Stimulated activated CD8-positive, alpha-beta memory T cell treated with anti-CD3 and anti-CD28 coated beads, Interleukin-15, amount 100 ng/mL, for 1 hour (primary cell): ENCODE data around the gene CTSD.
A peak's percentile ranks its signal among the peaks of the same experiment; 100 is the strongest.
"Not testable (repeated sequence)": the region's sequence is repeated elsewhere in the genome, so short reads cannot be mapped to it uniquely, and the experiment has no call there.

Experiments used
- DNase-seq: peaks from one replicate; pipeline ENCODE4 v3.0.0-alpha.2; 2020; ENCODE audit warnings: low read depth

The CTSD gene

DNA sequence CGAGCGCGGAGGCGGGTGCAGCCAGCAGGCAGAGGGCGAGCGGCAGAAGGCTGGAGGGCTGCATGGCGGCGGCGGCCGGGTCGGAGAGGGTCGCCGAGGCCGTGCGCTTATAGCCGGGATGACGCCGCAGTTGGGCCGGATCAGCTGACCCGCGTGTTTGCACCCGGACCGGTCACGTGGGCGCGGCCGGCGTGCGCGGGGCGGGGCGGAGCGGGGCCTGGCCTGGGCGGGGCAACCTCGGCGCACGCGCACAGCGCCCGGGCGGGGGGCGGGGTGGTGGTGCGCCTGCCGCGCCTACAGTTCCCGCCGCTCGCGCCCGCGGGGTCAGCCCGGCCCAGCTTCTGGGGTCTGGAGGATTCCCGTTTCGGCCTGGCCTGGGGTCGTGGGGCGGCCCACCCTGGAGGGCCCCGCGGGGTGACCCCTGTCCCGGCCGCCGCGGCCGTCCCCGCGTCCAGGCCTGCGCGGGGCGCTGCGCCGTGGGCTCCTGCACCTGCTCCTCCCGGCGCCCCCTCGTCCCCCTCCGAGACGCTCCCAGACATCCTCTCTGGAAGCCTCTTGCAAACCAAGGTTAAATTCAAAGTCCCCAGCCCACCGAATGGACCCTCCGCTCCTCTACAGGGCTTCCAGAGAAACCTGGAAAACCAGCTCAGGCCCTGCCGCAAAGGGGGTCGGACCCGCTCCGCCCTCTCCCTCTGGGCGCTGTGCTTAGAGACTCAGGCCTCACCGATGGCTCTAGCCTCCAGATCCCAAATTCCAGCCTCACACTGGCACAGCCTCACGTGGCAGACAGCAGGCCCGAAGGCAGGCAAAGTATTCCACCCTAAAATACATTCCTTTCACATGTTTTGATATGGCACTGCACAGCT, at the start of gene CTSD:
TSS of gene CTSD (minus strand) at position 132 of the 866 bp plus-strand sequence. CDS start at position 64, 68 bp downstream.
- DNase-seq: peak; percentile 71

GRCh38 chr11:1813356-1813755, 49.6 kb upstream of the CTSD start:
- DNase-seq: not testable (repeated sequence)

GRCh38 chr11:1812801-1813200, 49.1 kb upstream of the CTSD start:
- DNase-seq: no peak

DNA sequence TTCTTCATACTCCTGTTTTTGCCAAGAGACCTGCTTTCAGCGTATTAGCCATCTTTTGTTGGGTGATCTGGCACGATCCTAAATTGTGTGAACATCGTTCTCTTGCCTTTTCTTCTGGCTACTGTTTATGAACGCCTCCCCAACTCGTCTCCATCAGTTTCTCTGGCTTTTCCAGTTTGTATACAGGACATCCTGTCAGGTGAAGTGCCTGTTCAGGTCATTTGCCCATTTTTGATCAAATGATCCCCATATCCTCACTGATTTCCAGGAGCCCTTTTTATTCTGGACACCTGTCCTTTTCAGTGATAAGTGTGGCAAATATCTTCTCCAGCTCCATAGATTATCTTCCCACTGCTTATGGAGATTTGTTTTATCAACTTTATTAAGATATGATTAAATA, 48.5 kb upstream of the CTSD start:
- no peak for DNase-seq

- DNase-seq: no peak
These were observed 47.0 kb upstream of the CTSD start for GRCh38 chr11:1810761-1811160.

DNA sequence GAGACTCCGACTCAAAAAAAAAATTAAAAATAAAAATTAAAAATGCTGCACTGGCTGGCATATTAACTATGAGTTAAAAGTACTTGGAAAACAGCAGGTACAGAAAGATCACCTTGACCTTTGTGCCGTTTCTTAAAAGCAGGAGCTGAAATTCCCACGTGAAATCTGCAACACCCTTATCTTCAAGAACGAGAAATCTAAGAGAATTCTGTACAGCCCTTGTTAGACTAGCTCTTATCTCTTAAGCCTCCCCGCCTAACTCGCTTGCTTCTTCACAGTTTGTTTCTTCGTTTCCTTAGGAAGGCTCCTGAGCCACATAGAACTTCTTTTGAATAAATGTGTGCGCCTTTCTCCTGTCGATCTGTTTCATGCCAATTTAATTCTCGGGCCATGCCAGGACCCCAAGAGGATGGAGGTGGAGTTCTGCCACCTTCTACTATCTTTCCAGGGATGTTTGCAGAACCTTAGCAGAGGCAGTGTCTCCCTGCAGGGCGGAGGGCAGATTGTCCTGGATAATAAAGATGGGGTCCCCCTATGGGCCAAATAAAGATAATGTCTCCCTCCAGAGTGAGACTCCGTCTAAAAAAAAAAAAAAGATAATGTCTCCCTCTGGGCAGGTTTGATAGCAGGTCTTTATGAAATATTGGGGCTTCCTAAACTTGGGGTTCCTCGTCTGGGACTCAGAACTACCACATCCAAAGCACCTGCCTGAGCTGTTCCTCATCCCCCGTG, 43.7 kb upstream of the CTSD start:
- DNase-seq: no peak

GRCh38 chr11:1805525-1805924, 41.8 kb upstream of the CTSD start:
- no peak for DNase-seq

DNA sequence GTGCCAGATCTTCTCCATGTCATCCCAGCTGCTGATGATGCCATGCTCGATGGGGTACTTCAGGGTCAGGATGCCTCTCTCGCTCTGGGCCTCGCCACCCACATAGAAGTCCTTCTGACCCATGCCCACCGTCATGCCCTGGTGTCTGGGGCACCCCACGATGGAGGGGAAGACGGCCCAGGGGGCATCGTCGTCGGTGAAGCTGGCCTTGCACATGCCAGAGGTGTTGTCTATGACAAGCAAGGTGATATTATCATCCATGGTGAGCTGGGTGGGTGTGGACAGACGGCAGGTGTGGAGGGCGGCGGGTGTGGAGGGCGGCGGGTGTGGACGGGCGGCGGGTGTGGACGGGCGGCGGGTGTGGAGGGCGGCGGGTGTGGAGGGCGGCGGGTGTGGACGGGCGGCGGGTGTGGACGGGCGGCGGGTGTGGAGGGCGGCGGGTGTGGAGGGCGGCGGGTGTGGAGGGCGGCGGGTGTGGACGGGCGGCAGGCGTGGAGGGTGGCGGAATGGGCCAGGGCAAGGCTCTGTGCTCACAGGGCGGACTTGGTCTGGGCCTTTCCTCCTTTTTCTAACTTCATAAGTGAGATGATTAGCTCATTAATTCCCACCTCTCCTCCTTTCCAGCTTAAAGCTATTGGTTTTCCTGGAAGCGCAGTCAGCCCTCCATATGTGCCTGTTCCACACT, 40.2 kb upstream of the CTSD start:
- DNase-seq: not testable (repeated sequence)

DNA sequence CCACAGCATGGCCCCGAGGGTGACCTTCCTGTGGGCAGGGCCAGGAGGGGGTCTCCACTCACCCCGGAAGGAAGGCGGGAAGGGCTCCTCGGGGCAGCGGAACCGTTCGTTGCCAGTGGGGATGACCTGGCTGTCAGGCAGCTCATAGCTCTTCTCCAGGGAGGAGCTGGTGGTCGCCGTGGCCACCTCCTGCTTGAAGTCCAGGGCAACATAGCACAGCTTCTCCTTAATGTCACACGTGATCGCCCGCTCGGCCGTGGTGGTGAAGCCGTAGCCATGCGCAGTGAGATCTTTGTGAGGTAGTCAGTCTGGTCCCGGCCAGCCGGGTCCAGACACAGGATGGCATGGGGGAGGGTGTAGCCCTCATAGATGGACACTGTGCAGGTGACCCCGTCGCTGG, 39.5 kb upstream of the CTSD start:
- DNase-seq: no peak

DNA sequence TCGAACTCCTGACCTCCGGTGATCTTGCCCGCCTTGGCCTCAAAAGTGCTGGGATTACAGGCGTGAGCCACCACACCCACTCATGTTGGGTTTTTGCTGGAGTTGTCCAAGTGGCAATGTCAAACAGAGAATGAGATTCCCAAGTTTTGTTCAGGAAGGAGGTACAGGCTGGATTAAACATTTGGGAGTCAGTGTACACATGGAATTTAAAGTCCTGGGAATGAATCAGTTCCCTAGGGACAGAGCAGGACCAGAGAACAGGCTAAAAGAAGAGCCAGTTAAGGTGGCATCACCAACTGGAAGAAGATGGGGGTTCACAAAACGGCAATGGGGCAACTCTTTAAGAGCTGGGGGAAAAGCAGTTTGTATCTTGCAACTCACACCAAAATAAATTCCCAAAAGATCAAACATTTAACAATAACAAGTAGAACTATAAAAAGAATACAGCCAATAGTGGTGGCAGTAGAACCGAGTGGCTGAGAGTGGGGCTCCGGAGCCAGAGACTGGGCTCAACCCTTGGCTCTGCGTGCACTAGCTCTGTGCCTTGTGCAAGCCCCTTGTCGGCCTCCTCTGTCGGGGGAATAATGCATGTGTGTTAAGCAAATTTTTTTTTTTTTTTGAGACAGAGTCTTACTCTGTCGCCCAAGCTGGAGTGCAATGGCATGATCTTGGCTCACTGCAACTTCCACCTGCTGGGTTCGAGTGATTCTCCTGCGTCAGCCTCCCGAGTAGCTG, 33.8 kb upstream of the CTSD start:
- DNase-seq: no peak

- DNase-seq: no peak
These were observed 32.8 kb upstream of the CTSD start for GRCh38 chr11:1796413-1797011.

DNA sequence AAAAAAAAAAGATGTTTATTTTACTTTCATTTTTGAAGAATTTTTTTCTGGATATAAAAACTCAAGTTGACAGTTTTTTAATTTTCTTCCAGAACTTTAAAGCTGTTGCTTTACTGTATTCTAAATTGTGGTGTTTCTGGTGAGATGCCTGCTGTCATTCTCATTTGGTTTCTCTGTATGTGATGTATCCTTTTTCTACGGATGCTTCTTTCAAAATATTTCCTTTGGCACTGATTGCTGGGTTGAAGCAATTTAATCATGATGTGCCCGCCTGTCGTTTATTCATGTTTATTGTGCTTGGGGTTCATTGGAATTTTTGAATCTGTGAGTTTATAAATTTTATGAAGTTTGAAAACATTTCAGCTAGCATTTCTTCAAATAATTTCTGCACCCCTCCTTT, 29.4 kb upstream of the CTSD start:
- DNase-seq: no peak

GRCh38 chr11:1792461-1792860, 28.7 kb upstream of the CTSD start:
- DNase-seq: no peak

- no peak for DNase-seq
These were observed 28.2 kb upstream of the CTSD start for GRCh38 chr11:1791912-1792311.

DNA sequence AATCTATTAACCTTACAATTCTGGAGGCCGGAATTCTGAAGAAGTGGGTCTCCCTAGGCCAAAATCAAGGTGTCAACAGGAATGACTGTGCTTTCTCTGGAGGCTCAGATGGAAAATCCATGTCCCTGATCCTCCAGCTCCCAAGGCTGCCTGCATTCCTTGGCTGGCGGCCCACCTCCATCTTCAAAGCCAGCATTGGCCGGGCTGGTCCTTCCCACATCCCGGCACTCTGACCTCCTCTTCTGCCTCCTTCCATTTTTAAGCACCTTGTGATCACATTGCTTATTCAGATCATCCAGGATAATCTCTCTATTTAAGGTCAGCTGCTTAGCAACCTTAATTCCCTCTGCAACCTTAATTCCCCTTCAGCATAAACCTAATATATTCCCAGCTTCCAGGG, 22.7 kb upstream of the CTSD start:
- DNase-seq: no peak

- DNase-seq: no peak
These were observed 22.2 kb upstream of the CTSD start for GRCh38 chr11:1785749-1786413.

DNA sequence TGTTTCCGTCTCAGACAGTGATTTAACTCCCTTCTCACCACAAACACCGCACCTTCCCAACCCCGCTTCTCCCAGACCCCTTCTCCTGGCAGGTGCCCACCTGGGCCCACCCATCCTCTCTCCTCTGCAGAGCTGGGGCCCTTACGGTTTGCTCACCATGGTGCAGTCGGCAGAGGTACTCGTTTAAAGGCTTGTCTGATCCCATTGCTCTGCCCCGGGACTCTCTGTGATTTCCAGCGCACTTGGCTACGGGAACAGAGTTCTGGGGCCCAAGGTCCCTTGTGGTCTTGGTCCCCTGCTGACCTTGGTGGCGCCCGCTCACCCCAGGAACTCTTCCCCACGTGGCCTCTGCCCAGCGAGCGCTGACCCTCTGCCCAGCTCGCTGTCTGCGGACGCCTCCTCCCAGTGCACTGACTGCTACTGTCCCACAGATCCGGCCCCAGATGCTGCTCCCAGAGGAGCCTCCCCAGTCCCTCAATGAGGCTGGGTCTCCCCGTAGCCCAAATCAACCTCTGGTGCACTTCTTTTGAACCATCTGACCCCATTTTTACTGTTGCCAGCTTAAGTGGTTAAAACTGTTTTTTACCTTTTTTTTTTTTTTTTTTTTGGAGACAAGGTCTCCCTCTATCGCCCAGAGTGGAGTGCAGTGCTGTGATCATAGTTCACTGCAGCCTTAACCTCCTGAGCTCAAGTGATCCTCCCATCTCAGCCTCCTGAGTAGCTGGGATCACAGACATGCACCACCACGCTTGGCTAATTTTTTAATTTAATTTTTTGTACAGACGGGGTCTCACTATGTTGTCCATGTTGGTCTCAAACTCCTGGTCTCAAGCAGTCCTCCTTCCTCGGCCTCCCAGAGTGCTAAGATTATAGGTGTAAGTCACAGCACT, 21.3 kb upstream of the CTSD start:
- DNase-seq: no peak

GRCh38 chr11:1783725-1784529, 20.2 kb upstream of the CTSD start:
- no peak for DNase-seq
